Right ventricle myocardium inferior (tissue), 1 donor: ENCODE results near the gene DGKA. TPM values are rescaled to one million over a fixed set of nuclear protein-coding genes. Genes with fewer than 3 reads are reported as not detected.
"Not testable (repeated sequence)": the region's sequence is repeated elsewhere in the genome, so short reads cannot be mapped to it uniquely, and the experiment has no call there.

Source experiments
- ATAC-seq: fragments of 200-7000 bp; cut with Tn5 transposase; one replicate; pipeline ENCODE4 v1.9.1; 2020; ENCODE audit warnings: mild to moderate bottlenecking, moderate library complexity
- DNase-seq: peaks from one replicate; pipeline ENCODE4 v3.0.0; 2021; ENCODE audit errors: missing footprints
- intact Hi-C: fragments of 100-400 bp; cut with DNase I; formaldehyde crosslinking; loops from one replicate; pipeline ENCODE4 v1.11.0; 2022
- total RNA-seq: library from RNA; stranded (reverse); fragmentation: NEBNext Ultra II Directional; extraction: Animal tissue kit (Norgen Biotek cat#: 25700); gene quantifications from one replicate; pipeline ENCODE4 v1.2.1, GENCODE V29; 2021
- donor health status: DM: no; HTN: yes; CAD: no; lungs with severe emphysema.

Gene DGKA
- total RNA-seq, 1 donor from 2014 or later = 8.1 TPM

DNA sequence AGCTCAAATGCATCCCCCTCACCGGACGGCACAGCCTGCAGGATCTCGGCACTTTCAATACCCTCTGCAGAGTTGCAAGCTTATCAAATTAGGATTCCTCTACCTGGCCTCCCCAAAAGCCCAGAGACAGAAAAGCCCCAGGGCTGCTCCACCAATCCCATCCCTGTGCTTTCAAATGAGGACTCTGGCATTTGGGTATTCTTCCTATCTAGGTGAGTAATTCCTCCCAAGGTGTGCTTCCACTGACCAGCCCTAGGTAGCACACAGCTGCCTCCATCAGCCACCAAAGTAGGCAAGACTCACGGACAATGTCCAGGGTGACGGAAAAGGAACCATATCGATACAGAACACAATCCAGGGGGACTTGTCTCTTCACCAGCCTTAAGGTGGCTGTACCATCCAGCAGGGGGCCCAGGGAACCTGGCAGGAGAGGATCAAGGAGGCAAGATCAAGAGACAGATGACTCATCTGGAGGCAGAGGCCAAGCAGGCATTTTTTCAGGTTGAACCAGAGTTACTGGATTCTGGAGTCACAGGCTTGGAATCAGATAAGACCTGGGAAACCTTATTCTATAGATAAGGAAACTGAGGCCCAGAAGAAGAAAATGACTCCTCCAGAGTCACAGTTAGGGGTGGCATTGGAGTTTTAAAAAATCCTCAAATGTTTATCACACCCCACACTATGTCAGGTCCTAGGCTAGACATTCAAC lies 25.0 kb downstream of the DGKA start:
- ATAC-seq (no peak), DNase-seq (no peak)
- intact Hi-C loops = no loop called here

DNA sequence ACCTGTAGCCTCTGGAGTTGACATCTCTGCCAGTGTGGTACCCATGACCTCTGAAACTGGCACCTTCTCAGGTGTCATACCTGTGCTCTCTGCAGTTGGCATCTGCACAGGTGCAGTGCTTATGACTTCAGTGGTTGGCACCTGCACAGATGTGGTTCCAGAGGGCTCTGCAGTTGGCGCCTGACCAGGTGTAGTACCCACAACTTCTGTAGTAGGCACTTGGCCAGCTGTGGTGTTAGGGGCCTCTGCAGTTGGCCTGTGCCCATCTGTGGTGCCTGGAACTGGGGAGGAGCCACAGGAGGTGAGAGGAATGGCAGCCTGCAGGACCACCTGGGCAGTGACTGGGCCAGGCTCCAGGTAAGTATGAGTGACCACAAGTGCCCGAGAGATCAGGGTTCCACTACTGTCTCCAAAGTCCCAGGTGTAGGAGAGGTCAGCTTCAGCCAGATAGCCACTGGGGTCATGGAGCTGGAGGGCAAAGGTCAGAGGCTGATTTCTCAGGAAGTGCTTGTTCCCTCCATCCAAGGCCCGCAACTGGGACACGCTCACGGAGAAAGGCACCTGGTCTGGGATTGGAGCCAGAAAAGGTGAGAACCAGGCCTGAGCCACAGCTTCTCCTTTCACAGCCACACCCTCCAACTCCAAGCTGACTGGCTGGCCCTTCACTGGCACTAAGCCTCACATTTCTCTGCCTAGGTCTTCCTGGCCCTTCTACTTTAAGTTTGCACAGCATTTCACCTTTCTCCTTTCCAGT lies 26.3 kb downstream of the DGKA start:
- intact Hi-C loops = no loop called here
- DNase-seq = no peak
- ATAC-seq = no peak

DNA sequence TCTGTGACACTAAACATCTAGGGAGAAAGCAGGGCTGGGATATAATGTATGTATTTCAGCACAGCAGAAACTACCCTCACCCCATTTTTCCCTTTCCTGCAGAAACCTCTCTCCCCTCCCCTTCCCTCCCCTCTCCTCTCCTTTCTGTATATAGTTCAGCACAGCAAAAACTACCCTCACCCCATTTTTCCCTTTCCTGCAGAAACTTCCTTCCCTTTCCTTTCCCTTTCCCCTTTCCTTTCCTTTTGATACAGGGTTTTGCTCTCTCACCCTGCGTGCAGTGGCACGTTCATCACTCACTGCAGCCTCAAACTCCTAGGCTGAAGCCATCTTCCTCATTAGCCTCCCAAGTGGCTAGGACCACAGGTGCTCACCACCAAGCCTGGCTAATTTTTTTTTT lies 32.8 kb downstream of the DGKA start:
- DNase-seq (no peak), ATAC-seq (no peak)
- intact Hi-C loops = no loop called here

DNA sequence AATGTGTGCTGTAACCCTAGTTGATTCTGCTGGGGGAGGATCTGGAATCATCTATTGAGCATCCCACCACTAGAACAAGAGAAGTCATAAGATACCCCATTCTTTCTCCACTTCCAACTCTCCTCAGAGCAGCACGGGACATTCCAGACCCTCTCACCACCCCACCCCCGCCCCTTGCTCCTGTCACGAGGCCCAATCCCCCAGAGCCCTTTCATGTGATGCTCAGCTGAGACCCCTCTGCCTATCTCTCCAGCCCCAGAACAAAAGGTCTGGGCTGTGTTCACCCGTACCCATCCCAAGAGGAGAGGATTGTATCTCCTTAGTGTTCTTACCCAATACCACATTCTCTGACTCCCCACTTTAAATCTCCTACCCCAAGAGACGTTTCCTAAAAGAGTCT lies 34.3 kb downstream of the DGKA start:
- DNase-seq (no peak), ATAC-seq (no peak)
- intact Hi-C loops = no loop called here

DNA sequence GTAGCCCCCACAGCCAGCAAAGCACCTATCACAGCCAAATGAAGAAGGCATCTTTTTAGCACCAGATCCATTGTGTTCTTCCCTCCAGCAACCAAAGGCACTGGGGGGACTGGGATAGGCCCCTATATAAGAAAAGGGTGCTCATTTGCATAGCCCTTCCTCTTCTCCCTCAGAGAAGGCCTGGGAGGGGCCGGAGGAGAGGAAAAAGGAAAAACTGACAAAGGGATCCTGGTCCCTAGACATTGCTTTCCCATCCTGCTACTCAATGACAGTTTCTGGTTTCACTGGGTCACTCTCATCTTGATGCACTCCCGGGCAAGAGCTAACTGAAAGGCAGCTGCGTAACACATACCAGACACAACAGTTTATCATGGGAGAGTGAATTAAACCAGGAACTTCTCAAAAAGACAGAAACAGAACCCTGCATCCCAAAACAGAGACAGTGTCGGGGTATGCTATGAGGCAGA lies 35.0 kb downstream of the DGKA start, which contains the start of gene PMEL:
Gene PMEL, minus strand, starts transcription at position 102 of the 467 bp plus-strand sequence. Its CDS starts 31 bp downstream, at position 71.
- no peak for DNase-seq
- peak; percentile 6 for ATAC-seq
- intact Hi-C loops = loop anchor here (2.0 kb wide), 1 partner anchor 33 kb away; no protein-coding TSS in a partner anchor

DNA sequence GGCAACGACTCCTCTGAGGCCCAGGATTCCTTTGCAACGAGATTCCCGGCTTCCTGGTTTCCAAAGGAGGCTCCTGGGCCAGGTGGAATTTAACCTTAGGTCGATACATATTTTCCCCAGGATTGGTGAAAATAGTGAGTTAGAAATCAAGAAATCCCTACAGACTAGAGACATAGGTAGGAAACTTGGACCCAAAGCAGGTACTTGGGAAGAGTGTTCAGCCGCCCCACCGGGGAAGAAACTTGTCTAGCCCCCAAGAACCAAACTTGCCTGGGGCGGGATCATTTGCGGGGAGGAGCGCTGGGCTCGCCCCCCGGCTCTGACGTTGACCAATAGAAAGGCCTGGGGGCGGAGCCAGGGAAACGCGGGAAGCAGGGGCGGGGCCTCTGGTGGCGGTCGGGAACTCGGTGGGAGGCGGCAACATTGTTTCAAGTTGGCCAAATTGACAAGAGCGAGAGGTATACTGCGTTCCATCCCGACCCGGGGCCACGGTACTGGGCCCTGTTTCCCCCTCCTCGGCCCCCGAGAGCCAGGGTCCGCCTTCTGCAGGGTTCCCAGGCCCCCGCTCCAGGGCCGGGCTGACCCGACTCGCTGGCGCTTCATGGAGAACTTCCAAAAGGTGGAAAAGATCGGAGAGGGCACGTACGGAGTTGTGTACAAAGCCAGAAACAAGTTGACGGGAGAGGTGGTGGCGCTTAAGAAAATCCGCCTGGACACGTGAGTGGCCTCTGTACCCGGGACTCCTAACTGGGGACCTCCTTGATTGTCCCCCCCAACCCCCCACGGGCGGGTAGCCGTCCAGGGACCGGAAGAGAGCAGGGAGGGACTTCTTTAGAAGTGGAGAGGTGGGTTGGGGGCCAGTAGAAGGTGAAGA lies 35.7 kb downstream of the DGKA start, which contains the start of gene CDK2:
Gene CDK2, plus strand, starts transcription at position 423 of the 874 bp plus-strand sequence. Its CDS starts 179 bp downstream, at position 602.
- peak; percentile 95 for DNase-seq
- peak; percentile 95 for ATAC-seq
- intact Hi-C loops = loop anchor here (2.0 kb wide), 1 partner anchor 34 kb away; no protein-coding TSS in a partner anchor

DNA sequence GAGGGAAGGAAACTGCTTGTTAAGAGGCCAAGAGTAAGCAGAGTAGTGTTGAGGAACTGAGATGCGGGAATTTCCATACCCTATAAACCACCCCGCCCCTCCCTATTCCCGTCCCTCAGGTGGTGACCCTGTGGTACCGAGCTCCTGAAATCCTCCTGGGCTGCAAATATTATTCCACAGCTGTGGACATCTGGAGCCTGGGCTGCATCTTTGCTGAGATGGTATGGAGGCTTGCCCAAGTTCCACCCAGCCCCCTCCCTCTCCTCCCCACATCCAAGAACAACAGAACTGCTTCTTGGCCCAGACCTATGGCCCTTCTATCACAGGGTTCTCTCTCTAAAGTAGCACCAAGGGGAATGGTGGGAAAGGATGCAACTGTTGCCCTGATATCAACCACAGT lies 38.4 kb downstream of the DGKA start:
- ATAC-seq = no peak
- DNase-seq = no peak
- intact Hi-C loops = no loop called here

DNA sequence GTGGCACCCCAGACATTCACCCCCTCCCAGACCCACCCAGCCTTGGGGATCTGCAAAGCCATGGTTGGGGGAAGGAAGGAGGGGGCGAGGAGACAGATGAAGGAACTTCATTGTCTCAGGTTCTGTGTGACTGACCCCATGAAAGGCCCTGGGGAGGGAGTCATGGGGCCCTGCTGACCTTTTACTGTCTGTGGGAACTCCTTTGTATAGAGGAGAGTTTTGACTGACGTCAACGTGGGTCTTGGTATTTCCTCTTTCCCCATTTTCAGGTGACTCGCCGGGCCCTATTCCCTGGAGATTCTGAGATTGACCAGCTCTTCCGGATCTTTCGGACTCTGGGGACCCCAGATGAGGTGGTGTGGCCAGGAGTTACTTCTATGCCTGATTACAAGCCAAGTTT lies 39.8 kb downstream of the DGKA start:
- intact Hi-C loops = no loop called here
- no peak for ATAC-seq

DNA sequence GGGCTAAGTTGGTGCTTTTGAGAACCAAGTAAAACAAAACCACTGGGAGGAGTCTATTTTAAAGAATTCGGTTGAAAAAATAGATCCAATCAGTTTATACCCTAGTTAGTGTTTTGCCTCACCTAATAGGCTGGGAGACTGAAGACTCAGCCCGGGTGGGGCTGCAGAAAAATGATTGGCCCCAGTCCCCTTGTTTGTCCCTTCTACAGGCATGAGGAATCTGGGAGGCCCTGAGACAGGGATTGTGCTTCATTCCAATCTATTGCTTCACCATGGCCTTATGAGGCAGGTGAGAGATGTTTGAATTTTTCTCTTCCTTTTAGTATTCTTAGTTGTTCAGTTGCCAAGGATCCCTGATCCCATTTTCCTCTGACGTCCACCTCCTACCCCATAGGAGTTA lies 41.1 kb downstream of the DGKA start:
- intact Hi-C loops = loop anchor here (2.0 kb wide), 1 partner anchor 45 kb away; the partner anchor contains the start of gene PYM1
- no peak for DNase-seq
- ATAC-seq = no peak

More for the DNA sequence above, 39.8 kb downstream of the DGKA start:
- no peak for DNase-seq

DNA sequence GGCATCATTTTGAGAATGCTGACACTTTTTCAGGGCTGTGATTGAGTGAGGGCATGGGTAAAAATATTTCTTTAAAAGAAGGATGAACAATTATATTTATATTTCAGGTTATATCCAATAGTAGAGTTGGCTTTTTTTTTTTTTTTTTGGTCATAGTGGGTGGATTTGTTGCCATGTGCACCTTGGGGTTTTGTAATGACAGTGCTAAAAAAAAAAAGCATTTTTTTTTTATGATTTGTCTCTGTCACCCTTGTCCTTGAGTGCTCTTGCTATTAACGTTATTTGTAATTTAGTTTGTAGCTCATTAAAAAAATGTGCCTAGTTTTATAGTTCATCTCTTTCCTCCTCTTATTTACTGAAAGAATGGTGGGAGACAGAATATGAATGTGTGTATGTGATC lies 41.5 kb downstream of the DGKA start:
- DNase-seq (no peak), ATAC-seq (no peak)
- intact Hi-C loops = loop anchor here (2.0 kb wide), 1 partner anchor 46 kb away; the partner anchor contains the start of gene PYM1

DNA sequence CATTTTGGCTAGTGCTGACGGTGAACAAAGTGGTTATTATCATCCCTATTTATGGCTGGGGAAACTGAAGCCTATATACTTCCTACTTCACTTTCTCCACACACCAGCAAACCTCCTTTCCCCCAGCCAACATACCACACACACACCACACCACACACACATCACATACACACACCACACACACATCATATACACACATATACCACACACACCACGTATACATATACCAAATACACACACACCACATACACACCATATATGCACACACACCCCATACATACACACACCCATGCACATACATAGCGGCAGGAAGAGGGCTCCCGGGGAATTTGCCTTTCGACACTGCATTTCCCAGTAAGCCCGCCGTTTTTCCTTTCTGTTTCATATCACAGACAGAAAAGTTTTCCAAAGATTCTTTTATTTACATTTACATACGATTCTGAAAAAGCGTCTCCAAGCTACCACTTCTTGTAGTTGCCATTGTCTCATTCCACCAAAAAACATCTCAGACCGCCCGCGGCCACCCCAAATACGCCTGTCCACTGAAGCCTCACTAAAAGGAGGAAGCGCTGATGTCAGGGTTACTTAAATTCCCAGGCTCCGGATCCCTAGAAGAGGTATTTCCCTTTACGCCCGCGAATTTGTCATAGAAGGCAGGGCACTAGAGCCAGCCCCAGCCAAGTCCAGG lies 42.1 kb downstream of the DGKA start:
- DNase-seq = no peak
- ATAC-seq = no peak
- intact Hi-C loops = loop anchor here (2.0 kb wide), 1 partner anchor 46 kb away; the partner anchor contains the start of gene PYM1

DNA sequence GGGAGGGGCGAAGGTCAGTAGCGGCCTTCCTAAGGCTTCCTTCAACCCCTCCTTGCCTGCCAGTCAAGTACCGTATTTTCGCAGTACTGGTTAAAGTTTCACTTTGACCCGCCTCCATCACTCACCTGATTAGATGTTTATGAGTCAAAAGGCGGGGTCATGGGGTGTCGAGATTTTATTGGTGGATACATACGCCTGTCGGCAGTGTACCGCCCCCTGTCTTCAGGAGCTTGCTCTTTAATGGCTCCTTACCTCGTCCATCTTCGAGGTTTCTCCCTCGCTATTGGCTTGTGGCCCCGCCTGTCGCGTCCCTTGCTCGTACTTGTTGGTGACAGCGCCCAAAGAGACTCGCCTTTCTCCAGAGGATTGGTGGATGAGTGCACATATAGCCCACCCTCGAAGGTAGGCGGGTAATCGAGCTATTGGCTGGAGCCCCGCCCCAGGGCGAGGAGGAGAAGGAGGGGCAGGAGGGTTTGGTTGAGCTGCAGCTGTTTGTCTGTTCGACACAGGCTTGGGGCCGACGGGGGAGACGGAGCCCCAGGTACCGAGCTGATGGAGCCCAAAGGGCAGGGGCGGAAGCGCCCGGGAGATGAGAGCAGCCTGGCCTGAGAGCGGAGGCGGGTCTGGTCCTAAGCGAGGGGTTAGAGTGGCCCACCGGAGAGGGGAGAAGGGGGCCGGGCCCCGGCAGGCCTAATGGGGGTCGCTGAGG lies 42.8 kb downstream of the DGKA start, which contains the start of gene RAB5B:
Gene RAB5B, plus strand, starts transcription at position 480 of the 709 bp plus-strand sequence. CDS start 12,883 bp downstream, outside the sequence.
- ATAC-seq (peak; percentile 95), DNase-seq (peak; percentile 99)
- intact Hi-C loops = loop anchor here (2.0 kb wide), 1 partner anchor 47 kb away; the partner anchor contains the start of gene PYM1

DNA sequence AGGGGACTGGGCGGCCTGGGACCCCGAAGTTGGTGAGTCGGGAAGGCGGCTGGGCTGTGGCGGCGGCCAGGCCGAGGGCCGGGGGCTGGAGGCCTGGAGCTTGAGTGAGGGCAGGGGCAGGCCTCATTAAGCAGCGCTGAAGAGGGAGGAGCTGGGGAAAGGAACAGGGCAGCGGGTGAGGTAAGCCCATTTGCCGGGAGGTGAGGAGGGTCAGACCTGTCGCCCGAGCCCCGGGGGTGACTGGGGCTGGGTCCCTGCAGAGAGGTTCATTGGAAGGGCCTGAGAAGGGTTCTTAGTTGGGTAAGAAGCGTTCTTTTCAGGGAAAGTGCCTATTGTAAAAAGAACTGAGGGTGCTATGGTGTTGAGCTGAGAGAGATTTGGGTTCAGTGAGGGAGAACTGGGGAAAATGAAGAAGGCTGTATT lies 43.4 kb downstream of the DGKA start:
- peak; percentile 37 for ATAC-seq
- intact Hi-C loops = no loop called here
- DNase-seq = no peak

DNA sequence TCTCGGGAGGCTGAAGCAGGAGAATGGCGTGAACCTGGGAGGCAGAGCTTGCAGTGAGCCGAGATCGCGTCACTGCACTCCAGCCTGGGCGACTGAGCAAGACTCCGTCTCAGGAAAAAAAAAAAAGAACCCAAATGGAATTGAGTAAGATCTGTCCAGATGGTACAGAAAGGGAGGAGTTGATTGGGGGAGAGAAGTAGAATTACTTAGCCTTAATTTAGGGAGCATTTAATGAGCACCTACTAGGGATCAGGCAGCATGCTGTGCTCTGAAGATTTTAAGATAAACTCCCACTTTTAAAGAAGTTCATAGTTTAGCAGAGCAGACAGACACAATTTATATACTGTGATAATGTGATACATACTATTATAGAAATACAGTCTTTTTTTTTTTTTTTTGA lies 47.4 kb downstream of the DGKA start:
- intact Hi-C loops = no loop called here
- no peak for DNase-seq
- no peak for ATAC-seq

DNA sequence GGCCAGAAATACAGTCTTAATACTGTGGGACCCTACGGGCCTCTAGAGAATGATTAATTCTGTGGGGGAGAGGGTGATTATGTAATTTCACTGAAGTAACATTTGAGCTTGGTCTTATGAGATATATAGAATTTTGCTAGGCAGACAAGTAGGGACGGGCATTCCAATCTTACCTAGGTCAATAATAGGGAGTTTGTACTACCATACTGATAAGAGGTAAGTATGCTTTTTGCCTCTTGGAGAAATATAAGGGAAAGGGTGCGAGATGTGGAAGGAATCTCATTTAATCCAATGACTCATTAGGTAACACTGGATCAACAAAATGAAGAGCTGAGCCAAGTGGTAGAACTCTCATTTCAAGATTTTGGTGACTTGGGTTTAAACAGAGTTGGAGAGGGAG lies 48.1 kb downstream of the DGKA start:
- DNase-seq = no peak
- intact Hi-C loops = no loop called here
- ATAC-seq = no peak

DNA sequence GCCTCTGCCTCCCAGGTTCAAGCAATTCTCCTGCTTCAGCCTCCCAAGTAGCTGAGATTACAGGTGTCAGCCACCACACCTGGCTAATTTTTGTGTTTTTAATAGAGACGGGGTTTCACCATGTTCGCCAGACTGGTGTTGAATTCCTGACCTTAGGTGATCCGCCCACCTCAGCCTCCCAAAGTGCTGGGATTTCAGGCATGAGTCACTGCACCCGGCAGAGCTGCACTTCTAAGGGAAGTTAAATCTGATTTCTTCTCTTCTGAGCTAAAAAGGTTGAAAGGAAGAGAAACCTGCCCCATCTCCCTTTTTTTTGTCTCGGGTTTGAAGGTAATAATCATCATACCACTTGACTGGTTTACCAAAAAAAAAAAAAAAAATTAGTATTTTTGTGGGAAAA lies 50.9 kb downstream of the DGKA start:
- DNase-seq, intact Hi-C loops, ATAC-seq: not testable (repeated sequence)

DNA sequence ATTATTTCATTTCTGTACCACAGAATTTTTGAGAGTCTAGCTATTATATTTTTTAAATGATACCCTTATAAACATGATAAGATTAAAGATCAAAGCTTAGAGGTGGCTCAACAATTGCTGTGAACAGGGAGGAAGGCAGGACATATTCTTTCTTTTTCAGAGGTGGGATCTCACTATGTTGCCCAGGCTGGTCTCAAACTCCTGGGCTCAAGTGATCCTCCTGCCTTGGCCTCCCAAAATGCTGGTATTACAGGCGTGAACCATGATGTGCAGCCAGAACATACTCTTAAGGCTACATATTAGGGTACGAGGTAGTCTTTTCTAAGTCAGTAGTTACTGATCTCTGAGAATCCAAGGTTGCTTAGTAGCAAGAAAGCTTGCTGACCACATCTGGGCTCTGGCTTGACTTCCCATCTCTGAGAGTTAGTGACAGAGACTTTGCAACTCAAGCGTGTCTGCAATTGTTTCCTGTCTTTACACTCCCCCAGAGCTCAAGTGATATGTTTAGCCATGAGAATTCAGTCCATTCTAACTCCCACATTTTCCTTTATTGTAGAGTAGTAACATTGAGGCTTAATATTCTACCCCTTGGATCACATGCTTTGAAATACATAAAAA lies 51.5 kb downstream of the DGKA start:
- DNase-seq = no peak
- intact Hi-C loops = no loop called here
- ATAC-seq = no peak
